ENCODE results near the gene ZFAND3.

GRCh38 chr6:37966801-37967200 lies 147.3 kb downstream of the ZFAND3 start:
- TF ChIP-seq CTCF (IDR thresholded peaks at IDR 0.05; ENCODE audit: borderline replicate concordance, extremely low read depth, low read length, poor library complexity, severe bottlenecking), result no peak
- no peak for TF ChIP-seq EZH2 (IDR thresholded peaks at IDR 0.05; ENCODE audit: borderline replicate concordance, low read depth, low read length, severe bottlenecking)
